Measurements from ENCODE around the gene ZCCHC10.

Gene ZCCHC10

DNA sequence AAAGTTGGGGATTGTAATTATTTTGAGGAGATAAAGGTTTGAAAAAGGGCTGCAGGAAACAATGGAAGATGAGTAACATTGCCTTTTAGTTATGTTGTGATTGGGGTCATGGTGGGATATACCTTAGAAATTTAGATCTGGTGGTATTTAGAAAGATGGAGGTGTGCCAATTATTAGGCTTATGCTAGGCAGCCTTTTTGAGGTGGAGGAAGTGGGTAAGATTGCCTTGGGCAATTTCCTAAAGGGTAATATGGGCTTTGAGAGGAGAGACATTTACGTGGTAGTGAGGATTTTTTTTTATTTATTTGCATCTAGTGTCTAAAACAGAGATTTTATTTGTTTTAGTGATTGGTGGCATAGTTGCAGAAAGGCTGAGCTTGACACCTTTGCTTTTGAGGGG, 35.9 kb upstream of the ZCCHC10 start:
- H3F3A ChIP-seq (ENCODE audit: insufficient read depth, low read length): peaks cover 29% of the 10 kb centered on the region
- H4K20me1 ChIP-seq (ENCODE audit: insufficient read depth, low read length): peaks cover 7% of the 10 kb centered on the region; the same call in 1 of the 2 replicates
- H3K36me3 ChIP-seq (replicated peaks; ENCODE audit: insufficient read depth, low read length): no peaks in the 10 kb centered on the region
- peaks cover 96% of the 10 kb centered on the region for H3K79me2 ChIP-seq (ENCODE audit: low read length)
- TF ChIP-seq, protein P1, sequence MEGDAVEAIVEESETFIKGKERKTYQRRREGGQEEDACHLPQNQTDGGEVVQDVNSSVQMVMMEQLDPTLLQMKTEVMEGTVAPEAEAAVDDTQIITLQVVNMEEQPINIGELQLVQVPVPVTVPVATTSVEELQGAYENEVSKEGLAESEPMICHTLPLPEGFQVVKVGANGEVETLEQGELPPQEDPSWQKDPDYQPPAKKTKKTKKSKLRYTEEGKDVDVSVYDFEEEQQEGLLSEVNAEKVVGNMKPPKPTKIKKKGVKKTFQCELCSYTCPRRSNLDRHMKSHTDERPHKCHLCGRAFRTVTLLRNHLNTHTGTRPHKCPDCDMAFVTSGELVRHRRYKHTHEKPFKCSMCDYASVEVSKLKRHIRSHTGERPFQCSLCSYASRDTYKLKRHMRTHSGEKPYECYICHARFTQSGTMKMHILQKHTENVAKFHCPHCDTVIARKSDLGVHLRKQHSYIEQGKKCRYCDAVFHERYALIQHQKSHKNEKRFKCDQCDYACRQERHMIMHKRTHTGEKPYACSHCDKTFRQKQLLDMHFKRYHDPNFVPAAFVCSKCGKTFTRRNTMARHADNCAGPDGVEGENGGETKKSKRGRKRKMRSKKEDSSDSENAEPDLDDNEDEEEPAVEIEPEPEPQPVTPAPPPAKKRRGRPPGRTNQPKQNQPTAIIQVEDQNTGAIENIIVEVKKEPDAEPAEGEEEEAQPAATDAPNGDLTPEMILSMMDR (IDR thresholded peaks at IDR 0.05; ENCODE audit: low read length): no peak
- no peaks in the 10 kb centered on the region for H3K9me3 ChIP-seq (replicated peaks; ENCODE audit: insufficient read depth, low read length)
- H3K4me1 ChIP-seq (ENCODE audit: low read length): peaks cover 10% of the 10 kb centered on the region
- no peak overlapping the region for H3K4me2 ChIP-seq (ENCODE audit: low read depth, low read length)
- DNase-seq: no peak
- peak overlapping the region; percentile 31; the same call in 1 of the 2 replicates for H3K27ac ChIP-seq (ENCODE audit: low read length)
- H3K4me3 ChIP-seq (ENCODE audit: low read length): no peak overlapping the region
- H2AFZ ChIP-seq (ENCODE audit: low read length): no peak overlapping the region
- no peak overlapping the region for H3K9ac ChIP-seq (ENCODE audit: low read length)
- H3K9me2 ChIP-seq (replicated peaks; ENCODE audit: insufficient read depth, low read length): no peaks in the 10 kb centered on the region
- no peaks in the 10 kb centered on the region for H3K27me3 ChIP-seq (replicated peaks; ENCODE audit: insufficient read depth, low read length)

DNA sequence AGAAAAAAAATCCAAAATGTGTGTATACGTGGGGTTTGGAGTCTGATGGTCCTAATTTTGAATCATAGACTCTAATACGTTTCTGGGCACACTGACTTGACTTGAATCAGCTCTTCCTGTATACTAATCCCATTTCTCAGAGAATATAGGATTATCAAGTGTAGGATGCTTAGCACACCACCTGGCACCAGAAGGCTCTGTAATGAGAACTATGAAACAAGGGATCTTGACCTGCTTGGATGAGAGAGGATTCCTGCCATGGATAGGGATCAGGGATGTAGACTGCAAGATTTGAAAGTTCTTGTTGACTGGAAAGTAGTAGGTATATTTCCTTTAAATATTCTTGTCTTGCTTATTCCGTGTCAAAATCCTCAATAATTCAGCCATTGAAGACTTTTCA, 33.3 kb upstream of the ZCCHC10 start:
- Histone ChIP-seq H3F3A (ENCODE audit: insufficient read depth, low read length) (peaks cover 36% of the 10 kb centered on the region), H4K20me1 (ENCODE audit: insufficient read depth, low read length) (peaks cover 10% of the 10 kb centered on the region), H2AFZ (ENCODE audit: low read length) (no peak overlapping the region), H3K4me2 (ENCODE audit: low read depth, low read length) (no peak overlapping the region), H3K27ac (ENCODE audit: low read length) (no peak overlapping the region), H3K79me2 (ENCODE audit: low read length) (peaks cover 97% of the 10 kb centered on the region), H3K4me1 (ENCODE audit: low read length) (peaks cover 21% of the 10 kb centered on the region), H3K9me3 (replicated peaks; ENCODE audit: insufficient read depth, low read length) (no peaks in the 10 kb centered on the region), H3K36me3 (replicated peaks; ENCODE audit: insufficient read depth, low read length) (no peaks in the 10 kb centered on the region), H3K4me3 (ENCODE audit: low read length) (no peak overlapping the region), H3K9me2 (replicated peaks; ENCODE audit: insufficient read depth, low read length) (no peaks in the 10 kb centered on the region), H3K9ac (ENCODE audit: low read length) (no peak overlapping the region), H3K27me3 (replicated peaks; ENCODE audit: insufficient read depth, low read length) (no peaks in the 10 kb centered on the region)
- DNase-seq: no peak
- TF ChIP-seq, protein P1 (IDR thresholded peaks at IDR 0.05; ENCODE audit: low read length): no peak
- no peak for TF ChIP-seq EZH2 (optimal IDR thresholded peaks at IDR 0.05; ENCODE audit: low read depth, low read length)
- no peak for TF ChIP-seq EZH2phosphoT487 (IDR thresholded peaks at IDR 0.05; ENCODE audit: low read length)

DNA sequence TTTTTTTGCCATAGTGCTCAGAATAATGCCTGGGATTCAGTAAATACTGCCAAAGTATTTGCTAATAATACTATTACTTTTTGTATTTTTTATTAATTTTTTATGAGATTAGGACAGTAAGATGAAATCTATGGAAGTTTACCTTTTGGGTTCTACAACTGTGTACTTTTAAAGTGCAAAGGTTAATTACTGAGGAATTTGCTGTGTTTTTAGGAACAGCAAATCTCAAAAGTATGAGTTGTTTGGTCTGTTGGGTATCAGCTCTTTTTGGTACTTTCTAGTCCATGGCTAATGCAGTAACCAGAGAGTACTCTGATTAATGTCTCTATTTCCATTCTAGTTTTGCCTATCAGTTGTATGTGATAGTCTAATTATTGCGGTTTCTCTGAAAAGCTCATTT, 30.5 kb upstream of the ZCCHC10 start:
- Histone ChIP-seq H3K36me3 (replicated peaks; ENCODE audit: insufficient read depth, low read length) (no peaks in the 10 kb centered on the region), H3K9ac (ENCODE audit: low read length) (no peak overlapping the region), H3K27me3 (replicated peaks; ENCODE audit: insufficient read depth, low read length) (no peaks in the 10 kb centered on the region), H3K4me3 (ENCODE audit: low read length) (no peak overlapping the region), H4K20me1 (ENCODE audit: insufficient read depth, low read length) (peaks cover 10% of the 10 kb centered on the region; the same call in 1 of the 2 replicates), H3K4me1 (ENCODE audit: low read length) (peaks cover 27% of the 10 kb centered on the region), H3K9me2 (replicated peaks; ENCODE audit: insufficient read depth, low read length) (no peaks in the 10 kb centered on the region), H2AFZ (ENCODE audit: low read length) (no peak overlapping the region), H3K27ac (ENCODE audit: low read length) (no peak overlapping the region), H3F3A (ENCODE audit: insufficient read depth, low read length) (peaks cover 26% of the 10 kb centered on the region), H3K79me2 (ENCODE audit: low read length) (peaks cover 99% of the 10 kb centered on the region), H3K9me3 (replicated peaks; ENCODE audit: insufficient read depth, low read length) (no peaks in the 10 kb centered on the region), H3K4me2 (ENCODE audit: low read depth, low read length) (peak overlapping the region; percentile 69; the same call in 1 of the 2 replicates)
- DNase-seq: no peak
- TF ChIP-seq EZH2phosphoT487 (IDR thresholded peaks at IDR 0.05; ENCODE audit: low read length) (no peak), EZH2 (optimal IDR thresholded peaks at IDR 0.05; ENCODE audit: low read depth, low read length) (no peak)
- TF ChIP-seq, protein P1 (IDR thresholded peaks at IDR 0.05; ENCODE audit: low read length): no peak

All from MM.1S (cell line).